Skeletal muscle tissue (tissue), 4 donors: ENCODE results near the gene SLC35B1. TPM values are rescaled to one million over a fixed set of nuclear protein-coding genes. Genes with fewer than 3 reads are reported as not detected.
"Not testable (repeated sequence)": the region's sequence is repeated elsewhere in the genome, so short reads cannot be mapped to it uniquely, and the experiment has no call there.

ENCODE experiments used
- H3K27ac ChIP-seq: one replicate; pipeline ENCODE4 v1.7.0; 2013; ENCODE audit warnings: mild to moderate bottlenecking, low read depth, low read length, inconsistent platforms
- H3K27me3 ChIP-seq, 3 donors: one replicate each; pipeline ENCODE4 v1.7.0; 2013; ENCODE audit warnings: low read length in 3 of 3; ENCODE audit not compliant: control insufficient read depth in 3 of 3, insufficient read depth in 3 of 3
- H3K36me3 ChIP-seq, 3 donors: one replicate each; pipeline ENCODE4 v1.7.0; 2013; ENCODE audit warnings: low read length in 3 of 3; ENCODE audit not compliant: control insufficient read depth in 3 of 3, insufficient read depth in 3 of 3
- H3K4me1 ChIP-seq, 3 donors: one replicate each; pipeline ENCODE4 v1.7.0; 2013; ENCODE audit warnings: low read length in 3 of 3, mild to moderate bottlenecking in 3 of 3; ENCODE audit not compliant: control insufficient read depth in 3 of 3, insufficient read depth in 3 of 3
- H3K4me3 ChIP-seq, 3 donors: one replicate each; pipeline ENCODE4 v1.7.0; 2013; ENCODE audit warnings: low read length in 3 of 3
- H3K9ac ChIP-seq, 3 donors: one replicate each; pipeline ENCODE4 v1.7.0; 2013; ENCODE audit warnings: low read length in 3 of 3, mild to moderate bottlenecking in 3 of 3, moderate library complexity in 2 of 3, low read depth in 1 of 3
- H3K9me3 ChIP-seq, 3 donors: one replicate each; pipeline ENCODE4 v1.7.0; 2013; ENCODE audit warnings: low read length in 3 of 3; ENCODE audit not compliant: control insufficient read depth in 3 of 3
- total RNA-seq: library from RNA; depleted of rRNA; stranded (reverse); fragments of >200 nt; gene quantifications from one replicate; pipeline ENCODE4 v1.2.3, GENCODE V29; 2014
- donor health status: Osteomylitis.

SLC35B1 gene
- total RNA-seq, 1 donor from 2014 or later: 48.0 TPM

DNA sequence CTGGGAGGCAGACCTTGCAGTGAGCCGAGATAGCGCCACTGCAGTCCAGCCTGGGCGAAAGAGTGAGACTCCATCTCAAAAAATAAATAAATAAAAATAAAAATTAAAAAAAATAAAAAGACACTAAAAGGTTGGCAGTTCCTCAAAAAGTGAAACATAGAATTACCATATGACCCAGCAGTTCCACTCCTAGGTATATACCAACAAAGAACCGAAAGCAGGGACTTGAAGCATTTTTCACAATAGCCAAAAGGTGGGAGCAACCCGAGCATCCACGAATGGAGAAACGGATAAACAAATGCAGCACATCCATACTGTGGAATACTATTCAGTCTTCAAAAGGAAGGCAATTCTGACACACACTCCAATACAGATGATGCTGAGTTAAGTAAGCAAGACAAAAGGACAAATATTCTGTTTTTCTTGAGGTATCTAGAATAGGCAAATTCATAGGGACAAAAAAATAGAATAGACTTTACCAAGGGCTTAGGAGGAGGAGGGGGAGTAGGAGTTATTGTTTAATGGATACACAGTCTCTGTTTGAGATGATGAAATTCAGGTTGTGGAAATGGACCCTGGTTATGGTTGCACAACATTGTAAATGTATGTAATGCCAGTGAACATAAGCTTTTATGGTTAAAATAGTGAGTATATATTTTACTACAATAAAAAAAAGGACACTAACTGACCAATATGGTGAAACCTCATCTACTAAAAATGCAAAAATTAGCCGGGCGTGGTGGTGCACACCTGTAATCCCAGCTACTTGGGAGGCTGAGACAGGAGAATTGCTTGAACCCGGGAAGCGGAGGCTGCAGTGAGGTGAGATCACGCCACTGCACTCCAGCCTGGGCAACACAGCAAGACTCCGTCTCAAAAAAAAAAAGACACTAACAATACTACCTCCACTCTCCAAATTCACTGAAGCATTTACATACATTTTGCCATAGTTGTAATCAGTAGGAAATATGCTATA, 27.0 kb upstream of the SLC35B1 start:
- Histone ChIP-seq H3K4me1 (peaks cover 32 to 34% (median 34%) of the 10 kb centered on the region in 3 donors), H3K27me3 (no peaks in the 10 kb centered on the region), H3K27ac (no peak overlapping the region)

DNA sequence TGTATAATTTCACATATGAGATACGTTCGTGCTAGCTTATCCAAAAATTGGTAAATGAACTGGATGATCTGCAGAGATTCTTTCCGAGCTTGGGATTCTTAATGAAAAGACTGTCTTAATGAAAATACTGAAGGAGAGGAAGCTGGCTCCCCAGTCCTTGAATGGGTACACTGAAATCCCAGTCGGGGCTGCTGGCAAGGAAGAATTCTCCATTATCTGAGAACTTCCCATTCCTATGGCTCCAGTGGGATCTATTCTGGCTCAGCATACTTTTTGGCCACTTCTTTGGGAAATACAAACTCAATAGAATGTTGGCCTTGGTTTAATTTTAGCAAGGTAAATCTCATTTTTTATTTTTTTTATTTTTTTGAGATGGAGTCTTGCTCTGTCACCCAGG, 23.7 kb upstream of the SLC35B1 start:
- H3K27ac ChIP-seq: no peak overlapping the region
- H3K4me1 ChIP-seq: peaks cover 35 to 39% (median 38%) of the 10 kb centered on the region in 3 donors
- H3K4me3 ChIP-seq: no peak overlapping the region
- H3K9ac ChIP-seq: no peak overlapping the region
- H3K27me3 ChIP-seq: no peaks in the 10 kb centered on the region
- no peaks in the 10 kb centered on the region for H3K36me3 ChIP-seq
- H3K9me3 ChIP-seq: no peaks in the 10 kb centered on the region

More for the DNA sequence above, 27.0 kb upstream of the SLC35B1 start:
- Histone ChIP-seq H3K9me3 (no peaks in the 10 kb centered on the region), H3K36me3 (no peaks in the 10 kb centered on the region), H3K4me3 (no peak overlapping the region), H3K9ac (no peak overlapping the region)

DNA sequence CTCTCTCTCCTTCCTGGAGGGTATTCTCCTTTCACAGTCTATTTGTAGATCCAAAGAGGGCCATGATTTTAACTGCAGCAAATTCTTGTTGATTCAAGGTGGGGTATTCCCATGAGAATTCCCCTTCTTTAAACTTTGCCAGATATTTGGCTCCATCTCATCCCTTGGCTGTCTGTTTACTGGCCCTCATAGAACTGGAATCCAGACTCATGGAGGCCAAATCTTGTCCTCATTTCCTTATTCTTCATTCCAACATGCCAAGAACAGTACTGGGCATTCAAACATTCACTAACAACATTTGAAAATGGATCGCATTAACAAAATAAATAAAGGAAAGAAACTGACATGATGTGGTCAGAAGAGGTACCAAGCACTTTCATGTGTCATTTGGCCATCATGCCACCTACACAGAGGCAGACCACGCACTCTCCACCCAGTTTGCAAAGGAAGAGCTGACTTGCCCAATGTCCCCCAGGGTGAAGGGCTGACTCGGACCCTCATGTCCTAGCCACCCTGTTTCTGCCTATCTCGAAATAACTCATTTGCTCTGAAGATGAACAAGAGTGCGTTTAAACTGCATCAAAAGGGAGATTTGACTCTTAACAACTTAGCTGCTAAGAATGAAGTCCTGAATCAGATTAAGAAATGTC, 23.1 kb upstream of the SLC35B1 start:
- Histone ChIP-seq H3K4me3 (peak overlapping the region in 1 of 3 donors; percentile 33), H3K4me1 (peaks cover 35 to 39% (median 38%) of the 10 kb centered on the region in 3 donors)

DNA sequence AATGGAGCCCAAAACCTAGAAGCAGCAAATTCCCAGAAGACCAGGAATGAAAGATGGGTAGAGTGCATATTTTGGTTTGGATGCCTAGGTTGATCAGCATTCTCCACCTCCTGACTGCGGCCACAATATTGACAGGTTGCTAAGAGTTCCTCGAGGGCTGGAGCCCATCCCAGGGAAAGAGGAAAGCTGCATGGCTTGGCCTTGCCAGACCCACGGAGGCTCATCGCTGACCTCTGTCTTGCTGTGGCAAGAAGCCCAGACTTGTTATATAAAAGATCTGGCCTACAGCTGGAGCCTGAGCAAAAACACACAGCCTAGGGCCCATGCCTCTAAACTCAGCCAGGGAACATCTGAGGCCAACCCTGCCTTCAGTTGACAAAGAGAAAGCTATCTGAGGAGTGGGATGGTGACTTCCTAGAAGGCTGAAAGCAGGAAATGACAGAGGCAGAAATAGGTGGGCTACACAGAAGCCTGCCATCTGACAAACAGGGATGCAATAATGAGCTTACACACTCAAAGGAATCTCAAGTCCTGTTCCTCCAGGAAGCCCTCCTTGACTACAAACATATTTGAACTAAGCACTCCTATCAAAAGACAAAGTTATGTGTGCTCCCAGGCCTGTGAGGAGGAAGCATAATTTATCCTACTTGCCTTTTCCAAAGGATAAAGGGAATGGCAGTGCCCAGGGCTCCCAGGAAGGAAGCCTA, 22.5 kb upstream of the SLC35B1 start:
- peaks cover 35 to 39% (median 38%) of the 10 kb centered on the region in 3 donors for H3K4me1 ChIP-seq
- peak overlapping the region in 2 of 3 donors; percentile 13 to 41 for H3K9ac ChIP-seq

More for the DNA sequence above, 23.1 kb upstream of the SLC35B1 start:
- no peaks in the 10 kb centered on the region for H3K36me3 ChIP-seq
- peak overlapping the region in 1 of 3 donors; percentile 54 for H3K9ac ChIP-seq
- H3K27ac ChIP-seq: peak overlapping the region; percentile 61
- H3K9me3 ChIP-seq: no peaks in the 10 kb centered on the region
- no peaks in the 10 kb centered on the region for H3K27me3 ChIP-seq

DNA sequence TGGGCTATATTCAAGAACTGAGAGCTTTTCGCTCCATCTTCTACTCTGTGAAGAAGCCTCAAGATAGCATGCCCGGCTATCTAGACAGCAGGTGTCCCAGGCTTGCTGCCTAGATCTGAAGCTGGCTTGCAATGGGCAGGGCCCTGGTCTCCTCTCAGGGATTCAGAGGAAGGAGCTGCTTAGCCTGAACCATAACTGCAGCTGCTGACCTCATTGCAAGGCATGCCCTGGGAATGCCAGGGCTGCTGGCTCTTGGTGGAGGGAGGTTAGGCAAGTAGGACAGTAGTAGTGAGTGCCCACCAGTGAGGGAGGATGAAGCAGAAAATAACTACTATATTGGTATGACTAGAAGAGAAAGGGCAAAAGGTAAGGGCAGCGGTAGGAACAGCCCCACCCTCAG, 21.3 kb upstream of the SLC35B1 start:
- Histone ChIP-seq H3K9ac (no peak overlapping the region), H3K36me3 (no peaks in the 10 kb centered on the region), H3K9me3 (no peaks in the 10 kb centered on the region), H3K4me1 (peaks cover 39 to 42% (median 39%) of the 10 kb centered on the region in 3 donors), H3K27me3 (no peaks in the 10 kb centered on the region), H3K27ac (peak overlapping the region; percentile 61), H3K4me3 (no peak overlapping the region)

More for the DNA sequence above, 22.5 kb upstream of the SLC35B1 start:
- H3K9me3 ChIP-seq: no peaks in the 10 kb centered on the region
- peak overlapping the region; percentile 61 for H3K27ac ChIP-seq
- H3K36me3 ChIP-seq: no peaks in the 10 kb centered on the region
- H3K4me3 ChIP-seq: peak overlapping the region in 2 of 3 donors; percentile 1 to 33
- no peaks in the 10 kb centered on the region for H3K27me3 ChIP-seq

DNA sequence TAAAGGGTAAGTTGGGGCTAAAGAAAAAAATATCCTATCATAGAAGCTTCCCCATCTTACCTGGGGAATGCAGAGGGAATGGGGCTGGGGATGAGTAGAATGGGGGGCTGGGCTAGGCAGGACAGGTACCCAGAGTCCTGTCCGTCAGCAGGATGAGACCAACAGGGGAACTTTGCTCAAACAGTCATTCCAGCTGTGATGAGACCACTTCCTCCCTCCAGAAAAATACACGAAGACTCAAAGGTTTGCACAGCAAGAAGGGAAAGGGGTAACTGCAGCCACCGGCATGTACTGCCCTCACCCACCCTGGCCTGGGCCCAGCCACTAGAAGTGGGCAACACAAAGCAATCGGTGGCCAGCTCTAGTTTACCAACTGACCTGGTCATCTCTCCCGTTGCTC, 20.7 kb upstream of the SLC35B1 start:
- H3K4me3 ChIP-seq: no peak overlapping the region
- H3K27ac ChIP-seq: no peak overlapping the region
- no peaks in the 10 kb centered on the region for H3K27me3 ChIP-seq
- no peaks in the 10 kb centered on the region for H3K9me3 ChIP-seq
- no peaks in the 10 kb centered on the region for H3K36me3 ChIP-seq
- peaks cover 44 to 46% (median 45%) of the 10 kb centered on the region in 3 donors for H3K4me1 ChIP-seq
- H3K9ac ChIP-seq: no peak overlapping the region

DNA sequence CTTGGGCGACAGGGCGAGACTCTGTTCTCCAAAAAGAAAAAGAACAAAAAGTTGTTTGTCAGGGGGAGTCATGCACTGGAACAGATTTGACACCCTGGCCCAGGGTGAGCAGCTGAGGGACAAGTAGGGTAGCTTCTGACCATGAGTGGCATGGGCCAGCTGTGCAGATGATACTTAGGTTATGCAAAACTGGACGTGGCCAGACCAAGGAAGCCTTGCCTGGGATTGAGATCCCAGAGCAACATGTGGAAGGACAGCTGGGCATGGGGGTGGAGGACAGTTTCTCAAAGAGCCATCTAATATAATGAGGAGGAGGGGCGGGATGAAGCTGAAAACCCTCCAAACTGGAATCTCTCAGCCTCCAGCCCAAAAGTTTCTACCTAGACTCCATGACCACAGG, 19.6 kb upstream of the SLC35B1 start:
- peaks cover 51 to 52% (median 52%) of the 10 kb centered on the region in 3 donors for H3K4me1 ChIP-seq
- H3K27ac ChIP-seq: no peak overlapping the region
- H3K9ac ChIP-seq: no peak overlapping the region
- H3K36me3 ChIP-seq: peaks cover 0 to under 1% (median 0%) of the 10 kb centered on the region in 3 donors
- no peak overlapping the region for H3K4me3 ChIP-seq
- H3K27me3 ChIP-seq: no peaks in the 10 kb centered on the region
- no peaks in the 10 kb centered on the region for H3K9me3 ChIP-seq

DNA sequence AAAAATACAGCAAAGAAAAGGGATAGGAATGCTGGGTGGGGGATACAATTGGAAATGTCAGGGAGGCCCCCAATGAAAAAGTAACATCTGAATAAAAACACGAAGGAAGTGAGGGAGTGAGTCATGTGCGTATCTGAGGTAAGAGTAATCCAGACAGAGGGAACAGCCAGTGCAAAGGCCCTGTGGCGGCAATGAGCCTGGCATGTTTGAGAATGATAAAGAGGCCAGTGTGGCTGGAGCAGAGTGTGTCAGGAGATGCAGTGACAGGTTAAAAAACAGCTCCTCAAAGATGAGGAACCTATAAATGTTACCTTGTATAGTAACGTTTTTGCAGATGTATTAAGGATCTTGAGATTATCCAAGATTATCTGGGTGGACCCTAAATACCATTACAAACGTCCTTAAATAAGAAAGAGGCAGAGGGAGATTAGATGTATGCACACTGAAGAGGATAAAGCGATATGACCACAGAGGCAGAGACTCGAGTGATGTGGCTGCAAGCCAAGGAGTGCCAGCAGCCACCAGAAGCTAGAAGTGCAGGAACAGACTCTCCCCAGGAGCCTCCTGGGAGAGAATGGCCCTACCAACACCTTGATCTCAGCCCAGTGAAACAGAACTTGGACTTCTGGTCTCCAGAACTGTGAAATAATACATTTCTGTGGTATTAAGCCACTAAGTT, 17.8 kb upstream of the SLC35B1 start:
- H3K9ac ChIP-seq: no peak overlapping the region
- H3K36me3 ChIP-seq: peaks cover 0 to 4% (median 0%) of the 10 kb centered on the region in 3 donors
- H3K4me3 ChIP-seq: no peak overlapping the region
- H3K9me3 ChIP-seq: no peaks in the 10 kb centered on the region
- no peaks in the 10 kb centered on the region for H3K27me3 ChIP-seq
- peaks cover 48 to 50% (median 48%) of the 10 kb centered on the region in 3 donors for H3K4me1 ChIP-seq
- no peak overlapping the region for H3K27ac ChIP-seq

DNA sequence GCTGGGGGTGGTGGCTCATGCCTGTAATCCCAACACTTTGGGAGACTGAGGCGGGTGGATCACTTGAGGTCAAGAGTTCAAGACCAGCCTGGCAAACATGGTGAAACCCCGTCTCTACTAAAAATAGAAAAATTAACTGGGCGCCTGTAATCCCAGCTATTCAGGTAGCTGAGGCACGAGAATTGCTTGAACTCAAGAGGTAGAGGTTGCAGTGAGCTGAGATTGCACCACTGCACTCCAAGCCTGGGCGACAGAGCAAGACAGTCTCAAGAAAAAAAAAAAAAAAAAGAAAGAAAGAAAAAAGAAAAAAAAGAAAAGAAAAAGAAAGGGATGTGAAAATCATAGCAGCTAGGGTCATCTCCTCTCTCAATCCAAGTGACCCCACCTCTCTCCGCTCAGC, 16.8 kb upstream of the SLC35B1 start:
- Histone ChIP-seq H3K4me1 (peaks cover 38 to 40% (median 38%) of the 10 kb centered on the region in 3 donors), H3K27ac (peak overlapping the region; percentile 62)
- H3K4me3 ChIP-seq, H3K9me3 ChIP-seq, H3K27me3 ChIP-seq, H3K36me3 ChIP-seq, H3K9ac ChIP-seq: not testable (repeated sequence)
